GM18861 (cell line): ENCODE data around the gene HDAC9.
"Not testable (repeated sequence)": the region's sequence is repeated elsewhere in the genome, so short reads cannot be mapped to it uniquely, and the experiment has no call there.

Experiments
- ATAC-seq: cut with Tn5 transposase; IDR thresholded peaks from one replicate; pipeline ENCODE4 v1.9.1; 2021; ENCODE audit not compliant: unreplicated experiment

The HDAC9 gene

DNA sequence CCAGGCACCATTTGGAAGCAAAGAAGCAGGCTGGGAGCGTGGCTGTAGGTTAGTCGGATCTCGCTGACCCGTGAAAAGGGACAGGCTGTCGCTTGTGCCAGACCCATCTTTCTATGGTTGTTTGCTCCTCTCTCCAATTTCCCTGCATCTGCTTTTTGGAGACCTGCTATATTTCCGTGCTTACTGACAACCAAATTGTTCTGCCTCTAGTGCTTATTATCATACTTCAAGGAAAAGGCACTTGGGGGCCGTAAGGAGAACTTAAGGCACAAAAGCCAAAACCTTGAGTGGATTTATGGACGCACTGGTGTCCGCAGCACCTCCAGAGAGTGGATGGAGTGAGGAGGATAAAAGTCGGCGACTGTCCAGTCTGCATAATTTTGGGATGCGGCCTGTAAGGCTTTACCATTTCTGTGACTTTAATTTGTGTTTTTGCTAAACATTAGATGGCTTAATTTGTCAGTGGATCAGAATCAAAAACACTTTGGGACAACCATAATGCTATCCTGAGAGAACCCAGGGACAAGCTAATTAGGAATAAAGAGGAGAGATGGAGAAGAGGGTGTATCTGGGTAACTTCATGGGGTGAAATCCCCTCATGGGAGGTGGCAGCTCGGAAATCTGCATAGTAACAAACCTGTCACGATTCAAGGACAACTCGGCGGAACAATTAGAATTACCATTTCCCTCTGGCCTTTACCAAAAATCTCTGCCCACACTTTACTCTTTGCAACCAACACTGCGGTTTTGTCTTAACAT, 206.7 kb downstream of the HDAC9 start:
- no peak for ATAC-seq

DNA sequence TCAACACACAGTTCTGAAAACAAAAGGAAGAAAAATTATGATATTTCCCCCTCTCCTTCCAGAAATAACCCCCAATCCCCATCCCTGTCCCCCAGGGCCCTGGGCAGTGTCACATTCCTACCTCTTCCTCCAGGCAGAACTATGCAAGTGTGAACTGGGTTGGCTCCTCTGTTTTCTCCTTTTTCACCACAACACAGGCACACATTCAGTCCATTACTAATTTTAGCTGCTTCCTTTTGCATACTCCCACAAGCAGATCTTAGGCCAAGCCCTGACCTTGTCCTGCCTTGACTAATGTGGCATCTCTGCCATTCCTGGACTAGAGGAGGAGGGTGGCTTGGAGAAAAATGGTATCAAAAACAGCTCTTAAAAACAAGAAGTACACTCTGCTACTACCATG, 208.1 kb downstream of the HDAC9 start:
- no peak for ATAC-seq

DNA sequence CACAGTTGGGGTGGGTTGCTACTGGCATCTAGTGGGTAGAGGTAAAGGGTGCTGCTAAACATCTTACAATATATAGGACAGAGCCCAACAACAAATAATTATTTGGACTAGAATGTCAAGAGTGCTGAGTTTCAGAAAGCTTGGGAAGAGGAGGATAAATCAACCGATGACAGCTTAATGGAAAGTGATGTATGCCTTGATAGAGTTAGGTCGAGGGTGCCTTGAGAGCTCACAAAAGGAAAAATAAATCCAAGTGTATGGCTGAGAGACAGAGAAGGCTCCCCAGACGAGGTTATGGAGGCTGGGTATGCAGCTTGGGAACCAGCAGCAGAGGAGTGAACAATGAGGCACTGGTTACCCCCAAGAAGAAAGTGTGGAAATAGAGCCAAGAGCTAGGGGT, 211.1 kb downstream of the HDAC9 start:
- ATAC-seq, result no peak

DNA sequence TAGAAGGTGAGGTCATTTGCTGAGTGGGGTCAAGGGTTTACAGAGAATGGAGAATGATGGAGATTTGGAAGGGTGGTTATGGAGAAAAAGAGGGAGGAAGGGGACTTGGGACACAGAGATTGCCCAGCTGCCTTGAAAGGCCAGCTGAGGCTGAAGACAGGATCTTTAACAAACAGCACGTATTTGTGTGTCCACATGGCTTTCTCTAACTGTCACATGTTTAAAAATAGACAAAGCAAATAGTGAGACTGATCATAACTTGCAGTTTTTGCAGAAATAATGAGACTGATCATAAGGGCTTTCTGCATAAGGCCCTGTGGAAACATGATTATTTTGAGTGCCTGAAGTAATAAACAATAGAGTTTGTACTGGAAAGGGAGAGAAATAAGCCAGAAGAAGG, 212.7 kb downstream of the HDAC9 start:
- ATAC-seq, result no peak

DNA sequence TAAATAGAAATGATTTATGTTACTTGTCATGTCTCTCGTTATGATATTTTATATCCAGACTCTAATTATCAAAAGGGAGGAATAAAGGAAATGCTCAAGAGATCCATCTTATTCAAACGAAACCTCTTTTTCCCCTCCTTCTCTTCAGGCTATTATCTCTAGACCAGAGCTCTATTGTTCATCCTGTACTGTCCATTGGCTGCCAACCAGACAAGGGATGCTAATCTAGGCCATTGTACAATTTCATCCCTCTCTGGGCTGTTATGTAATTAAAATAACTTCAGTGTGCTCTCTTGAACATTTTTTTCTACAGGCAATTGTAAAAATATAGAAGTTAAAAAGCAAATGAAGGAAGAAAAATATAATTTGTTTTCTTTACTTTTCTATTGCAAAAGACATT, 220.4 kb downstream of the HDAC9 start:
- no peak for ATAC-seq

DNA sequence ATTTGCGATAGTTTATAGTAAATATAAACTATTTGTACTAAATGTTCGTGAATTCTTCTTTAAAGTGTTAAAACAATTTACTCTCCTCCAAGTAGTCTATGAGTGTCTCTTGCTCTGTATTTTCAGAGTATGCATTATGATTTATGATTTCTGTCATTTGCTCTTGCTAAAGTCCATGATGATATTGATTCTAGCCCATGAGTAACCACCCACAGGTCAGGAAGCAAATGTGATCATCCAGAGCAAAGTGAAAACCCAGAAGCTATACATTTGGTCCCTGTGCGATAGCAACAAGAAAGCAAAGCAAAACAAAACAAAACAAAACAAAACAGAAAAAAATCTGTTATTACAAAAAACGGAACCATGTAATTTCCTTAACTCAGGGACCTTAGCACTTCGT, 225.9 kb downstream of the HDAC9 start:
- ATAC-seq, result no peak

DNA sequence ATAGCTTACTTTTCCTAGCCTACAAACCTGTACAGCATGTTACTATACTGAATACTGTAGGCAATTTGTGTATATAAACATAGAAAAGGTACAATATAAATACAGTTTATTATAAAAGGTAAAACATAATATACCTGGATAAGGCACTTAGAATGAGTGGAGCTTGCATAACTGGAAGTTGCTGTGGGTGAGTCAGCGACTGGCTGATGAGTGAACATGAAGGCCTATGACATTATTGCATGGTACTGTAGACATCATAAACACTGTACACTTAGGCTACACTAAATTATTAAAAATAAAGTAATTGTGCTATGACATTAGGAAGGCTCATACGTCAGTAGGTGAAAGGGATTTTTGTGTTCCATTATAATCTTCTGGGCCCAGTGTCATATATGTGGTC, 228.8 kb downstream of the HDAC9 start:
- no peak for ATAC-seq

DNA sequence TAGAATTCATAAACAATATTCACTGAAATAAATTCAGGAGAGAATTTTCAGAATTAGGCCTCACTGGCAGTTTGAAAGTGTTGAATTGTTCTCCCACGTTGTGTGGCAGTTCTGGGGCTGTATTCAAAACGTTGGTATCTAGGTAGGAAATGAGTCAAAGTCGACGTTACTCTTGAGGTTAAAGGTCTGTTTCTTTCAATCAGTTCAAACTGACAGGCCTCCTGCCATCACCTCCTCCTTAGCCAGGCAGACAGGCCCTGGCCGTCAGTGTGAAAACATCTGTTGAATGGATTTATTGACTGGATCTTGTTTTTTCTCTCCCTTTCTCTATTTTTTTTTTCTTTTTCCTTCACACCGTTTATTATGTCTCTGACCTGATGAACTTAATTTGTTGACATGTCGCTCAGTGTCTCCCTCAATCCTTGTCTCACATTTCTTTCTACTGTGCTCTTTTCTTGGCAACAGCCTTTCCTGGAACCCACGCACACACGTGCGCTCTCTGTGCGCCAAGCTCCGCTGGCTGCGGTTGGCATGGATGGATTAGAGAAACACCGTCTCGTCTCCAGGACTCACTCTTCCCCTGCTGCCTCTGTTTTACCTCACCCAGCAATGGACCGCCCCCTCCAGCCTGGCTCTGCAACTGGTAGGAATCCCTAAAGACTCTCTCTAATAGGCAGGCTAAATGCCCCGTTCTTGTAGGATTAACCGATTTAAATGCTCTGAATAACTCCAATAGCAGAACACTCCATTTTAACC, 231.7 kb downstream of the HDAC9 start:
- no peak for ATAC-seq

DNA sequence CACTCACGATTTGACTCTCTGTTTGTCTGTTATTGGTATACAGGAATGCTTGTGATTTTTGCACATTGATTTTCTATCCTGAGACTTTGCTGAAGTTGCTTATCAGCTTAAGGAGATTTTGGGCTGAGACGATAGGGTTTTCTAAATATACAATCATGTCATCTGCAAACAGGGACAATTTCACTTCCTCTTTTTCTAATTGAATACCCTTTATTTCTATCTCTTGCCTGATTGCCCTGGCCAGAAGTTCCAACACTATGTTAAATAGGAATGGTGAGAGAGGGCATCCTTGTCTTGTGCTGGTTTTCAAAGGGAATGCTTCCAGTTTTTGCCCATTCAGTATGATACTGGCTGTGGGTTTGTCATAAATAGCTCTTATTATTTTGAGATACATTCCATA, 240.5 kb downstream of the HDAC9 start:
- not testable (repeated sequence) for ATAC-seq

DNA sequence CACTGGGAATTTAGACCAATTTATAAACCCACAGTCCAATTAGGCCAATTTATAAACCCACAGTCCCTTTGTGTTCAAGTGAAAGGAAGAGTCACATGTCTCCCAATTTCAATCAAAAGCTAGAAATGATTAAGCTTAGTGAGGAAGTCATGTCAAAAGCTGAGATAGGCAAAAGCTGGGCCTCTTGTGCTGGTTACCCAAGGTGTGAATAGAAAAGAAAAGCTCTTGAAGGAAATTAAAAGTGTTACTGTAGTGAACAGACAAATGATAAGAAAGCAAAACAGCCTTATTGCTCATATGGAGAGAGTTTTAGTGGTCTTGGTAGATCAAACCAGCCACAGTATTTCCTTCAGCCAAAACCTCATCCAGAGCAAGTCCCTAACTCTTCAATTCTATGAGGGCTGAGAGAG, 245.0 kb downstream of the HDAC9 start:
- ATAC-seq, result no peak

DNA sequence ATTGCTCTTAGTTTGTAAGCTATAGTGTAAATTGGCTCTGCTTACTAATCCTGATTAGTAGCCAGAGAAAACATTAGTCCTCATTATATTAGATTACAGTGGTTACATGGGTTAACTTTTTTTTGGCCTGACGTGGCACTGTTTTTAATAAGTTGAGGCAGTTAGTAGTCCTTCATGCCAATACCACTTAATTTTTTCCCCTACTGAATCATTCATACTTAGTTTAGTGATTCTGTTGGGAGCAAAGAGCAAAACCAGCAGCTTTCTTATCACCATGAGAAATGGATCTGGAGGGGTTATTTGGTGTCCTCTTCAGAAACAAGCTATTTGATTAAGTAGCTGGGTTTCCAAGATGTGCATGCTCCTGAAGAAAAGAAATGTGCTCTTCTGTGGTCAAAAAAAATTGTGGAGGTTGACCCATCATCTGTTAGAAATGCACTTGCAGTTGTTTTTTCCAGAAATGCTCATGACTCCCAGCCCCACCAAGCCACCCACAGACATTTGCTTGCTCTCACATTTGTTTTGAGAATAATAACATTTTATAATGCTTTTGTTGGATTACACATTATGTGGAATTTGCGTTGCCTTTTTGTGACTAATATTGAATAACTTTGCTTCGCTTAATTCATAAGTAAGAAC, 258.5 kb downstream of the HDAC9 start:
- ATAC-seq, result no peak

DNA sequence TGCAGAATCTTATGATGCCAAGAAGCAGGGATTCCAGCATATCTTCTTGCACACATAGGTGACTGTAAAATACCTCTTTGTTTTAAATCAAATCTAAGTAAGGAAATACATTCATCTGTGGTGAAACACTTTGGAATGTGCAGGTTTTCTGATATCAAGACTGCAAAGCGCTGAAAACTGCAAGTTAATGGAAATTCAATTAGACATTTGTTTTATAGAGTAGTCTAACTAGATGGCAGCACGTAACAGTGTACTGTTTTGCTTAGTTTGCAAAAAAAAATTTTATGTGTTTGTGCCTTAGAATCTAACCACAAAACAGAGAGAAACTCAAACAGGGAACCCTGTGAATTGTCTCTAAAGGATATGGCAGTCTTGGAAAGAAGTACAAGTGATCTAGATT, 259.2 kb downstream of the HDAC9 start:
- ATAC-seq, result no peak

DNA sequence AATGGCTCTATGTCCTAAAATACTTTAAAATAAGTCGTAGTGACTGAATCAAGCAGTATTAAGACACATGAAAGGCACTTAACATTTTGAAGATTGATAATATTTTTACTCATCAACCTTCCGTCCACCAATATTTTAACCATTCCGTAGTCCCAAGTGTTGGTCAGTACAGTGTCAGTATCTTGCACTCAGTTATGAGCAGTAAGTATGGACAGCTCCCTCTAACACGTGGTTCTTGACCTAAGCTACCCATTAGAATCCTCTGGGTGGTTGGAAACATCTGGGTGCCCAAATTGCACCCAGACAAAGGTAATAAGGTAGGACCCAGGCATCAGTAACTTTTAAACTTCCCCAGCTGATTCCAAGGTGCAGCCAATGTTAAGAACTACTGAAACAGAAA, 260.2 kb downstream of the HDAC9 start:
- no peak for ATAC-seq

DNA sequence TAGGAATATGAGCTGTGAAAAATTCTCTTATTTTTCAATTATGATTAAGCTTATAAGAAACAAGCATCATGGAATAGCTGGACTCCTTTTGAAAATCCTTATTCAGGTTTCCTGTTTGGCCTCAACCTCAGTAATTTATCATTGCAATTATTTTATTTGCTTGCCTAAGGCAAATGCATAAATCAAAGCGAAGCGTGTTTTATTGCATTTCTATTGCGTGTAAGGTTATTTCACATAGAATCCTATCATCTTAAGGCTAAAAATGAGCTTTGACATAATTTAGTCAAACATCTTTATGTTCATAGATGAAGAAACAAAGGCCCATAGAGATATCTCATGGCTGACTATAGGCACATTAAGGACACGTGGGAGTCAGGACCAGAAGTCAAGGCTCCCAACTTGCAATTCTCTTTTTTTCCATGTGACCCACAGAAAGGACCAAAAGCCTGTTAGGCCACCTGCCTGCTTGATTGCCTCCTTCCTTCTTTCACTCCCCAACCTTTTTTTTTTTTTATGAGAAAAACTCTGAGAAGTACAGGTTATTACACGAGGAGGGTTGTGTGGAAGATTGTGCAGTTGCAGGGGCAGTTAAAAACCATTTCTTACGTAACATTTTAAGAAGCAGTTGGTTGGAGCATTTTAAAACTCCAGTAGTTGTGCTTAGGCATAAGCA, 261.0 kb downstream of the HDAC9 start:
- ATAC-seq, result no peak

DNA sequence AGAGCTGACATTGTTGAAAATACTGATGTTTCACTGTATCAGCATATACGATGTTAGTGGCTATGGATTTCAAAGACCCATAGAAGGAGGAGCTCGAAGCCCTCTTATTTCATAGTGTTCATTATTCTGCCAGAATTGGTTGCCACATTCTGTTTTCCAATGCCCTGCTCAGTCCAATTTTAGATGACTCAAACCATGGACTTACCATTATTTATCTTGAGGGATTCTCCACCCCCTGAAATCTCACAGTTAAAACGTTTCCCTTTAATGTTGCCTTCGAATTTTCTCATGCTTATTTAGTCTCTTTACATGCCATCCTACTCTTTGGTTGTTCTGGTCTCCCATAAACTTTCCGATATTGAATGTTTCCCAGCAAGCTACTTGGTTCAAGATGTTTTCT, 264.5 kb downstream of the HDAC9 start:
- no peak for ATAC-seq

DNA sequence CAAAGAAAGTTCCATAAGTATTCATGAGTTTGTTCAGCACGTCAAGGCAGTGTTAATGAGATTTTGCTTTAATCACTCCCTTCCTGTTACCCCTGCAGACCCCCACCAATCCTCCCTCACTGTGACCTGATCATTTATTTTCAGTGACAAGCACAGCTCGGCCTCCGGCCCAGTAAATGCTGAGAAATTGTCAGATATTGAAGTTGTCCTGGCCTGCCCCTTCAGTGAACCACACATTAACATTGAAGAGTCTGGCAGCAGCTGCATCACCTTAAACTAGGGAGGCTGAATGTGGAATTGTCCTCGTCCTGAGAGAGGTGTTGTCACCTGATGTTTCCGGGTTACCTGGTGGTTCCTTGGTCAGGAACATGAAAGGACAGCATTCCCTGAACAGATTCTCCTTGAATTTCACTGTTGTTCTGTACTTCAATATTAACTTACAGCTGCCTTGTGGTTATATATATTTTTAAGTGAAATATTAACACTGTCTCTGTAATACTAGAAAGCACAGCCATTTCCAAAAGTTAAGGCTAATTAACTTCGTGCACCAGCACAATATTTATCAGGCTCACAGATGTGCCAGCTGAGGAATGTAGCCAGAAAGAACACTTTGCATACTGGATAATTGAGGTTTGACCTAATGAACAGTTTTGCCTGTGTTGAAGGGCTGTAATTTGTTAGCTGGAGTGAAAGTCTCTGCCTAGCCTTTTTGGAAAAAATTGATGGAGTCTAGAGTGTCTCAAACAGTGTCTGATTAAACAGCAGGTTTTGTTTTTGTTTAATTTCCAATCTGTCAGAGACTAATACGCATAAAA, 265.3 kb downstream of the HDAC9 start:
- no peak for ATAC-seq

DNA sequence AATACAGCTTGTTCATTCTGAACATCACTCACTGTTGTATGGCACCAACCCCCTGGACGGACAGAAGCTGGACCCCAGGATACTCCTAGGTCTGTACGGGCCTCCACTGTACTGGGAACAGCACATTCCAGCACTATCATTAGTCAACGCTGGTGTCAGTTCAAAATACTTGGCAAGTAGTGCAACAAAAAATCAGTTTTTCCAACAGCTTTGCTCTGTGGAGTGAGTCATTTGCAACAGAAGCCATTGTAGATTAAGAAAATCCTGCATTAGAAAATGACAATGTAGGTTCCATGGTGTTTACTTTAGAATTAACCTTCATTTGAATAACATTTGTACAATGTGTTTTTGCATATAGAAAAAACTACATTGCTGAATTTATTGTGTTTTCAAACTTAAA, 266.6 kb downstream of the HDAC9 start:
- ATAC-seq, result no peak

DNA sequence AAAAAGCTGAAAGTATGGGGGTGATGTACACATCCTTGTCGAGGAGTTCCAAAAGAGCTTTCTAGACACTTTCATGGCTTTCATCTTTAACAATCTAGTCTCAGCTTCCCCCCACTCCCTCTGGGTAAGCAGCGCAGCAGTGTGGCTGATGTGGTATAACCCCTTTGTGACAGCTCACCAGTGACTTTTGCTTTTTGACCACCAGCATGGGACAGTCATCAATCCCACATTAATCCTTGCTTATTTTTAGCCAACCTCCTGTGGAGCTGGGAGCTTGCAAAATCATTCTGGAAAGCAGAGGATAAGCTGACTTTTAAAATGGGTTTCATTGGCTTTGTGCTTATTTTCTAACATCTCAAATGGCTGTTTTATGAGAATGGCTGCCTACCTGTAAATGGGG, 272.7 kb downstream of the HDAC9 start:
- no peak for ATAC-seq

DNA sequence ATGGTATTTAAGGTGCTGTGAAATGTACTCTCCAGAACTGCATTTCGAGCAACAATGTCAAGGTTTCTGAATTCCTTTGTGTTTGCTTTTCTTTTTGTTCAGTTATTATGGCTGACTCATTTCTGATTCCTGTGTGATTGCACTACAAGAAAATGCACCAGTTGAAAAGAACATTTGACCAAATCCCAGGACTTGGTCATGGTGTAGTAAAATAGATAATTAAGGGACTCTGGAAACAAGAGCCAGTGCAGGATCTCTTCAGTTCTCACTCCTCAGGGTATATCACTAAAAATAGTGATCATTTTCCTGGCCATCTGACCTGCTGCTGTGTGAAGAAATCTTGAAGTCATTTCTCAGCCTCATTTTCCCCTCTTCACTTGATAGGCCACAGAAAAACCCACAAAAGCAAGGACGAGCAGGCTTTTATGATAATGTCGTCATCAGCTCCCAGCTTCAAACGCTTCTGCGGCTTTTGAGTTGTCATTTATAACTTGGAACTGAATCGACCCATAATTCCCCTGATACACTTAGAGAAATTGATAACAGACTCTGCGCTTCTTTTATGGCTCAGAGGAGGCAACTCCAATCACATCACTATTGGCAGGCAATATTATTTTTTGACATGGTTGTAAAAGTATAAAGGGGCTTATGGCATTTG, 274.7 kb downstream of the HDAC9 start:
- ATAC-seq, result no peak

DNA sequence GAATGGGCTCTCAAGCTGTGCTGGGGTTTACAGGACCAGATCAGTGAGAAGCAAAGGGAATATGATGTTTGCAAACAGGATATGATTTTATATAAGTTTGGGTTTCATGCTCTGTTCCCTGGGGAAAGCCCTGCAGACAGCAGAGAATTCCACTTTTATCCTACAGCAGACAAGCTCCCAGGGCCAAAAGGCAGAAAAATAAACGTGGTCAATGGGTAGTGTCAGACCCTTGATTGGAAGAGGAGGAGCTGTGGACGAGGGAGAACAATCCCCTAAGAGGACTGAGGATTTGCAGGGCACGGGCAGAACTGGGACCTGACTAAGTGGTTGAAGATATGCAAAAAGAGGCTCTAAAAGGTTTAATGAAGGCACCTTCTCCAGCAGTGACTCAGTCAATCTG, 275.3 kb downstream of the HDAC9 start:
- no peak for ATAC-seq
